Rectal smooth muscle tissue (tissue), 1 donor: ENCODE data around the gene ITGB1.

Experiments used
- H3K27ac ChIP-seq: one replicate; pipeline ENCODE4 v1.7.0; 2013; ENCODE audit warnings: low read depth, low read length, inconsistent platforms
- H3K27me3 ChIP-seq: one replicate; pipeline ENCODE4 v1.7.0; 2013; ENCODE audit warnings: low read length; ENCODE audit not compliant: control insufficient read depth, insufficient read depth
- H3K36me3 ChIP-seq: one replicate; pipeline ENCODE4 v1.7.0; 2013; ENCODE audit warnings: low read length; ENCODE audit not compliant: control insufficient read depth, insufficient read depth
- H3K4me1 ChIP-seq: one replicate; pipeline ENCODE4 v1.7.0; 2013; ENCODE audit warnings: low read length; ENCODE audit not compliant: control insufficient read depth, insufficient read depth
- H3K4me3 ChIP-seq: one replicate; pipeline ENCODE4 v1.7.0; 2013; ENCODE audit warnings: low read length
- H3K9ac ChIP-seq: one replicate; pipeline ENCODE4 v1.7.0; 2013; ENCODE audit warnings: low read length

Gene ITGB1

DNA sequence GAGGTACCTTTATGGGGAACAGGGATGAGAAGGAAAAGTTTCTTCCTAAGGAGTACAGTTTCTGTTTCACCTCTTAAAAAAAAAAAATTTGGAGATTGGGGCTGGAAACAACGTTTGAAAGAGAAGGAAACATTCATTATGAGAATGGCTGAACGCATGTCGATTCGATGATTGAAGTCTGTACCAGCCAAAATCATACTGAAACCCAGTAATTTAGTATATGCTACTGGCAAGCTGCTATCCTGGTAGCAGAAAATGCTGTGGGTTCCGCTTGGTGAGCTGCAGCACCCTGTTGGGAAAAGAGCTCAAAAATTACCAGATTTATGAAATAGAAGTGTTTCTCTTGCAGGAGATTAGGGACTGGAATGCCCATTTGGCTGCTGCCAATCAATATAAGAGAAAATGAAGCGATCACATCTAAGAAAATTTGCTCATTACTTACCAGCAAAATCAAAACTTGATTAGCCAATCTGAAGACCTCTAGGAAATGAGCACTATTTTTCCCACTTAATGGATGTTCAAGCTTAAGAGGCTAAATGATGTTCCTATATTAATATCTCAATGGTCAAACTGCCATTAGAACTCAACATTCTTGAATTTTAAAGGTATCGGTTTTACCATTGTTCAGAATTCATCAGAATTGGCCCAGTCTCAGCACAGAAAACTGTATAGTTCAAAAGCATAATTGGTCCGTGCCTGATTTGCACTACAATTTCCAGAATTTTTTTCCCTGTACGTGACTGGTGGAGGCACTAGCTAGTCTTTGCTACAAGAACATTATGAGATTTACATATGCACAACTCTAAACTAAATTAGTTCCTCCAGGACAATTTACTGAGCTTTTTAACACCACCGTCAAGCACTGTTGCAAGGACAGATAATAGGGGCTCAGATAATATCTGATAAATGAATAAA is 1.2 kb upstream of the ITGB1 start:
- no peaks in the 10 kb centered on the region for H3K36me3 ChIP-seq
- H3K4me1 ChIP-seq = peaks cover 18% of the 10 kb centered on the region
- H3K27me3 ChIP-seq = no peaks in the 10 kb centered on the region
- peak overlapping the region; percentile 99 for H3K9ac ChIP-seq
- peak overlapping the region; percentile 99 for H3K27ac ChIP-seq
- H3K4me3 ChIP-seq = peak overlapping the region; percentile 96

DNA sequence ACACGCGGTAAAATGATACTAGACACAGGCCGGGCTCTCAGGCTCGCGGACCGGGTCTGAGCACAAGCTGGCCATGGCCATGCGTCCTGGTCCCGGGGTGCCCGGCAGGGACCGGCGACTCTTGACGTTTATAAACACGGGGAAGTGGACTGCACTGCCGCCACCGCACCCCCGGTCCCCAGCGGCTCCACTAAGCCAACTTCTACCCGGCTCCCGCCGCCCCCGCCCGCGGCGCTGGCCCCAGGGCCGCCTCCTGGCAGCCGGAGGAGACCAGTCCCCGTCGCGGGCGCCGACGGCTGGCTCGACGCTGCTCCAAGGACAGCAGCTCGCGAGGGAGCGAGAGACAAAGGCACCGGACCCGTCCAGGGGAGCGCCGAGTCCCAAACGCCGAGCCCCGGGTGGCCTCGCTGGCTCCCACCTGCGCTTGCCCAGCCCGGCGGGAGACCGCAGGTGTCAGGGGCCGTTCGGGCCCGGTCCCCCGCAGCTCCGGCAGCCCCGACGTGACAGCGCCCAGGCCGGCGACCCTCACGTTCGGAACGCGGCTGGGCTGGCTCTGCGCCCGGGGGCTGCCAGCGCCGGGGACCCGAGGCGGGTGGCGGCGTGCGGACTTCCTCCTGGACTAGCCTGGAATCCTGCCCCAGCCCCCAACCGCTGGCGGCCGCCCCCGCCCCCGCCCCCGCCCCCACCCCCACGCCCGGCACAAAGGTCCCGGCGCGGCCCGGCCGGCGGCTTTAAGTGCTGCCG is 517 bp downstream of the ITGB1 start:
- peaks cover 24% of the 10 kb centered on the region for H3K4me1 ChIP-seq
- peak overlapping the region; percentile 88 for H3K9ac ChIP-seq
- H3K27ac ChIP-seq = peak overlapping the region; percentile 99
- no peaks in the 10 kb centered on the region for H3K36me3 ChIP-seq
- peak overlapping the region; percentile 83 for H3K4me3 ChIP-seq
- H3K27me3 ChIP-seq = no peaks in the 10 kb centered on the region

DNA sequence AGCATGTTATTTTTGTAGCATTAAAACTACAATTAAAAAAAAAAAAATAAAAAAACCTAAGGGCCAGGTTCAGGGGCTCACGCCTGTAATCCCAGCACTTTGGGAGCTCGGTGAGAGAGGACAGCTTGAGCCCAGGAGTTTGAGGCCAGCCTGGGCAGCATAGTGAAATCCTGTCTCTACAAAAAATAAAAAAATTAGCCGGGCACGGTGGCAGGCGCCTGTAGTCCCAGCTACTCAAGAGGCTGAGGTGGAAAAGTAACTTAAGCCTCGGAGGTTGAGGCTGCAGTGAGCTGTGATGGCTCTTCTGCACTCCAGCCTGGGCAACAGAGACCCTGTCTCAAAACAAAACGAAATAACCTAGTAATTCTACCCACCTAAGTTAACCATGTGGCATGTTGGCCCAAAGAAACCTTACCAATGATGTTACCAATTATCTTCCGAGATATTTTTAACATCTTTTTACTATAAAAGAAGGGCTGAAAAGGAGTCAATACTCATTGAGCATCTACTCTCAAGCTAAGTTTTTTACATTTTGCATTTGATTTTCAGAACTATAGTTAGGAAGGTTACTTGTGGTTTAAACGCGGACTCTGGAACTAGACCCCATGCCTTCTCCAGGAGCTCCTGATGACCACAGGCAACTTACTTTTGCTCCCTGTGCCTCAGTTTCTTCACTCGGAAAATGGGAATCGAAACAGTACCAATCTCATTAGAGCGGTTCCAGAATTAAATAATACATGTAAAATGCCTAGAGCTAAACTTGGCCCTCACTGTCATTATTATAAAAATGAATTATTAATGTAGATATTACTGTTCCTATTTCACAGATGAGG is 1.4 kb downstream of the ITGB1 start:
- Histone ChIP-seq H3K36me3 (no peaks in the 10 kb centered on the region), H3K27me3 (no peaks in the 10 kb centered on the region), H3K9ac (peak overlapping the region; percentile 88), H3K4me1 (peaks cover 20% of the 10 kb centered on the region), H3K4me3 (peak overlapping the region; percentile 83), H3K27ac (peak overlapping the region; percentile 99)

DNA sequence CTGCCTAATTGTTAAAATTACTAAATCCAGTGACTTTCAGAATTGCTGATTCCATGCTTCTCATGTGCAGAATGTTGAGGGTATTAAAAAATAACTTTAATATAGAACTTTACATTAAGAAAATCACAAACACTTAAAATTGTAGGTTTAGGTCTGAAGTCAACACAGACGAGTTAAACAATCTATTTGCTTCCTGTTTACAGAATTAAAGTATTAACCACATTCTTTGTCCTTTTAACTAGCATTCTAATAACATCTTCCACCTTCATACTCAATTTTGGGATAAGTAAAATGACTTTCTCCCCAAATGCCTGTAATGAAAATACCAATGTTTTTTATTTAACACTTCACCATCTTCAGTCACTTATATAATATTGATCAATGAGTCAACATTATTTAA is 2.2 kb downstream of the ITGB1 start:
- Histone ChIP-seq H3K4me3 (peak overlapping the region; percentile 11), H3K27ac (peak overlapping the region; percentile 35), H3K36me3 (no peaks in the 10 kb centered on the region), H3K27me3 (no peaks in the 10 kb centered on the region), H3K4me1 (peaks cover 19% of the 10 kb centered on the region), H3K9ac (no peak overlapping the region)

DNA sequence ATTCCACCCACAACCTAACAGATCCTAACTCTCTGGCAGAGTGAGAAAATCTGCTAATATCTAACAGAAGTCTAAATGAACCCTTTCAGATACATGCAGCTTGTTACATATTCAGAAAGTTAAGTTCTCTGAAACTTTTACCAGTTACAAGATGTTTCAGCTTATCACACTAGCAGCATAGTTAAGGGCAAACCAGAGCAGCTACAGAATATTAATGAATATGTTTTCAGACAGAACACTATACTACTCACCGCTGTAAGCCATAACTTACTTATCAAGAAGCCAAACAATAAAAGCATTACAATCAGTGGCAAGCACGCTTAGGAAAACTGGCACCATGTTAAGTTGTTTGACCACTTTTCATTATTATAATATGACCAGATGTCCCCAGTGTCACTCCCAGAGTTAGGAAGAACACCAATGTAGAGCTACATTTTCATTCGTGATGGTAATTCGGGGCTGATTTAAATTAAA is 2.7 kb downstream of the ITGB1 start:
- Histone ChIP-seq H3K27me3 (no peaks in the 10 kb centered on the region), H3K9ac (no peak overlapping the region), H3K27ac (peak overlapping the region; percentile 35), H3K4me1 (peaks cover 19% of the 10 kb centered on the region), H3K4me3 (peak overlapping the region; percentile 11), H3K36me3 (no peaks in the 10 kb centered on the region)

DNA sequence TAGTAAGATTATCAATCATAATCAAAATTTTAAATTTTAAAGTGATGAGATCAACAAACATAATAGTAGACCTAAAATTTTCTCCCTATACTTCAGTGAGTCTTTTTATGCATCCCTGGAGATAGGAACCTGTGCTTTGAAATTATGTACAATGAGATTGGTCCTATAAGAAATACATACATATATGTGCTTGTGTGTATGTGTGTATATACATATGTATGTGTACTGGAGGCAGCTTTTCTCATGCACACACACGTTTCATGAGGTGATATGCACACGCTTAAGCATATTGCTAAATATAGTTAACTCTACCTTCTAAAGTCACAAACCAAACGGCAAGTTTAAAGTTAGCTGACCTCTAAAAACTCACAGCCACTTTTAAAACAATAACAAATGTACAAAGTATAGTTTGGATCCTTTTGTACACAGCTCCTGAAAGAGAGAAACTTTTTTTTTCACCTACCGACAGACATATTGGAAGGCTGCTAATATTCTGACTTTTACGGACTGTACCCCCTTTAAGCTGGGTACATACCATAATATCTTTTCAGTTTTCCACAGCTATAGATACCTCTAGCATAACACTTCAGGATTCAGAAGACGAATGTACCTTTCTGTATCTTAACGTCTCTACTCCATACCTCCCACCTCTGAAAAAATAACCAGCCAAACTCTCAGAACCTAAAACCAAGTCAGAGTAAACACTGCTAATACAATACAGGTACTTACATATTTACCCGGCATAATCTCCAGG is 3.3 kb downstream of the ITGB1 start:
- H3K27me3 ChIP-seq = no peaks in the 10 kb centered on the region
- no peaks in the 10 kb centered on the region for H3K36me3 ChIP-seq
- peaks cover 17% of the 10 kb centered on the region for H3K4me1 ChIP-seq
- H3K4me3 ChIP-seq = peak overlapping the region; percentile 11
- no peak overlapping the region for H3K9ac ChIP-seq
- H3K27ac ChIP-seq = peak overlapping the region; percentile 35

DNA sequence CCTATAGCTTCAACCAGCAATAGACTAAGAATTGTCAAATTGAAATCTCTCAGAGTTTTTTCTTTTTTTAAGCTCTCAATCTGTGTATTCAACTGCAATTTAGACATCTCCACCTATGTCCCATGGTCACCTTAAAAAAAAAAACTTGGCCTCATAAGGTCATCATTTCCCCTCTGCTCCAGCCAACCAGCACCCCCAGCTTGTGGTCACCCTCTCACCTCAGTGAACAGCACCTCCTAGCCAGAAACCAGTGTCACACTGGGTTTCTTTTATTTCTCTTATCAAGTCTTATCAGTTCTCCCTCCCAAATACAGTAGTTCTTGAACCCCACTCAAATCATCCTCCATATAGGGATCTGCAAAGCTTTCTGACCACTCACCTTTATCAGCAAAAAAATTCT is 4.0 kb downstream of the ITGB1 start:
- no peaks in the 10 kb centered on the region for H3K27me3 ChIP-seq
- no peaks in the 10 kb centered on the region for H3K36me3 ChIP-seq
- no peak overlapping the region for H3K9ac ChIP-seq
- H3K4me3 ChIP-seq = no peak overlapping the region
- peak overlapping the region; percentile 33 for H3K27ac ChIP-seq
- H3K4me1 ChIP-seq = peaks cover 12% of the 10 kb centered on the region

DNA sequence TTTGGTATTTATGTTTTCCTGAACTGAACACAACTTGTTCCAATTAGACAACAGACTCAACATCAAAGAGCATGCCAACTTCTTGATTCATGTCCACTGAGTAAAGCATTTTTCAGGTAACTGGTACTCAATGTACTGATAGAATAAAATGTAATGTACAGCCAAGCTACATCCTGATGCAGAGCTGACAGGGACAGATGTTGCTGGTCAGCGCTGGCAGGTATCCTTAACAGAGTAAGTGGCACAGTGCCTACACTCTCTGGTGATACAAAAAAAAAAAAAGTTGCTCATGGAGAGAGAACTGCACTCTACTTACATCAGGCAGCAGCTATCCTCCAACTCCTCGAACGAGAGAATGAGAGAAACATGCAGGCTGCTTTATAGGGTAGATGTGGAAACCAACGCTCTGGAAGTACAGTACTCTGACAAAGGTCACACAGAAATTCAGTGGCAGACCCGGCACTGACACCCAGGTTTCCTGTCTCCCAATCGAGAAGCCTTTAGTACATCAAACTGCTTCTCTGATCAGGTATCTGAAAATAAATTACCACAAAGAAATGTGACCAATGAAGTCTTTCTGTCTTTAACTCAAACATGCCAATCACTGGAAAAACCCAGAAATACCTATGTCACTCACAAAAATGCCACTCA is 4.6 kb downstream of the ITGB1 start:
- no peak overlapping the region for H3K9ac ChIP-seq
- no peaks in the 10 kb centered on the region for H3K36me3 ChIP-seq
- no peak overlapping the region for H3K4me3 ChIP-seq
- H3K27ac ChIP-seq = peak overlapping the region; percentile 33
- no peaks in the 10 kb centered on the region for H3K27me3 ChIP-seq
- H3K4me1 ChIP-seq = peaks cover 10% of the 10 kb centered on the region

DNA sequence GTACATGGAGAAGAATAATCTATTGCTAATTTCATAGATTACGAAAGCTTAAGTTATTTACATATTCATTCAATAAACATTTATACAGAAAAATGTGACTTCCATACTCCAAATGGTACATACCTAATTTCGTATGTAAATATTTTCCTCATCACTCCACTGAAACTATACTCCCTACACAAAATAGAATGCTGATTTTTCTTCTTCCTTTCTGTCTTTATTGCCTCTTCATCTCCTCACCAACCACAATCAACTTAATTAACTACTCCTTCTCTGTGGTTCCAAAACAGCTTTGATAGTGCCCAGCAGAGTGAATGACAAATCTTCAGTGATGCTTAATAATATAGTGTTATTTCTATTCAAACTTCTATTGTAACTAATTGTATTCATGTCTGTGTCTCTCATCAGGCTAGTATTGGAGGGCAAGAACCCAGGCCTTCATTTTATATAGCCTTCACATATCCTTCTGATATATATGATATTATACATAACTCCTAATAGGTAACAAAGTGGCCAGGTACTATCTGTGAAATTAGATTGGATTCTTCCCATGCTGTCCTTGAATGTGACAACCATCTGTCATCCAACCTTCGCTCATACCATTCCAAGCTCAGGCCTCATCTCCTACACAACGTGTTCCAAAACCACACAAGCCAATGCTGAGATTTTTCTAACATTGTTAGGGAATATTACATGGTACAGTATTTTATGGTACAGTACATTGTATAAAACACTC is 5.3 kb downstream of the ITGB1 start:
- H3K4me1 ChIP-seq = peaks cover 10% of the 10 kb centered on the region
- no peaks in the 10 kb centered on the region for H3K27me3 ChIP-seq
- no peak overlapping the region for H3K27ac ChIP-seq
- H3K4me3 ChIP-seq = no peak overlapping the region
- H3K36me3 ChIP-seq = no peaks in the 10 kb centered on the region
- H3K9ac ChIP-seq = no peak overlapping the region

DNA sequence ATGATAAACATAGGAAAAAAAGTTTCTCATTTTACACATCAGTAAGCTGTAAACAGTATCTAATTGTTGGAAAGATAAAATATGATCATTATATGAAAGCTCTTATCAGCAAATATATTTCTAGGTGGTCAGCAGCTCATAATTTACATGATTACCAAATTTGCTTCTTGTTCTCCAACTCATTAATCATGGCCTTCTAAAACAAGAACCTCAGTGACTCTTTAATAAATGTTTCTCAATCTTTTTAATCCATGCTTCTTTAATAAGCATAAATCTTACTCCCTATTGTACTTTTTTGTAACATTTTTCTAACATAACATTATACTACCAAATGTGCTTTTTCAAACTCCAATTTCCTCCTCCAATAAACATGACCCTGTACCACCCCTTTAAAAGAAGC is 5.9 kb downstream of the ITGB1 start:
- no peak overlapping the region for H3K27ac ChIP-seq
- no peak overlapping the region for H3K9ac ChIP-seq
- H3K27me3 ChIP-seq = no peaks in the 10 kb centered on the region
- H3K4me3 ChIP-seq = no peak overlapping the region
- H3K36me3 ChIP-seq = no peaks in the 10 kb centered on the region
- peaks cover 10% of the 10 kb centered on the region for H3K4me1 ChIP-seq

DNA sequence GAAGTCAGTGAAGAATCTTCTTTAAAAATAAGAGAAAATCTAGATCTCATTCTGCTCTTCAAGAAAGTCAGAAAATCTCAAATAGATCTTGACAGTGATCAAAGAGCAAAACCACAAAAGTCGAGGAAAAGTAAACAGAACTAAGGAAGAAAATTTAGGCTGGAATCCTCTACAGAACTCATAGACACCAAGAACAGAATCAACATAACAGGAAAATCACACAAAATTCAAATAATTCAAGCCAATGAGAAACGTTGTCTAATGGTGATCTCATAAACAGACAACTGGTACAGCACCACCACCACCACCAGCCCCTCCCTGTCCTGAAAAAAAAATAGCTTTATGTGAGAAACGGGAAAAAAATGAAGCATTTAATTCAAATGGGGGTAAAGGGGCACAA is 6.9 kb downstream of the ITGB1 start:
- Histone ChIP-seq H3K4me1 (peaks cover 12% of the 10 kb centered on the region), H3K4me3 (no peak overlapping the region), H3K9ac (no peak overlapping the region), H3K27me3 (no peaks in the 10 kb centered on the region), H3K27ac (no peak overlapping the region), H3K36me3 (no peaks in the 10 kb centered on the region)
